HG02943 (cell line): ENCODE measurements around the gene BMP6.

Experiments
- ATAC-seq: cut with Tn5 transposase; IDR thresholded peaks from one replicate; pipeline ENCODE4 v1.9.1; 2021; ENCODE audit warnings: mild to moderate bottlenecking, low read depth, moderate library complexity; ENCODE audit not compliant: unreplicated experiment

The BMP6 gene

DNA sequence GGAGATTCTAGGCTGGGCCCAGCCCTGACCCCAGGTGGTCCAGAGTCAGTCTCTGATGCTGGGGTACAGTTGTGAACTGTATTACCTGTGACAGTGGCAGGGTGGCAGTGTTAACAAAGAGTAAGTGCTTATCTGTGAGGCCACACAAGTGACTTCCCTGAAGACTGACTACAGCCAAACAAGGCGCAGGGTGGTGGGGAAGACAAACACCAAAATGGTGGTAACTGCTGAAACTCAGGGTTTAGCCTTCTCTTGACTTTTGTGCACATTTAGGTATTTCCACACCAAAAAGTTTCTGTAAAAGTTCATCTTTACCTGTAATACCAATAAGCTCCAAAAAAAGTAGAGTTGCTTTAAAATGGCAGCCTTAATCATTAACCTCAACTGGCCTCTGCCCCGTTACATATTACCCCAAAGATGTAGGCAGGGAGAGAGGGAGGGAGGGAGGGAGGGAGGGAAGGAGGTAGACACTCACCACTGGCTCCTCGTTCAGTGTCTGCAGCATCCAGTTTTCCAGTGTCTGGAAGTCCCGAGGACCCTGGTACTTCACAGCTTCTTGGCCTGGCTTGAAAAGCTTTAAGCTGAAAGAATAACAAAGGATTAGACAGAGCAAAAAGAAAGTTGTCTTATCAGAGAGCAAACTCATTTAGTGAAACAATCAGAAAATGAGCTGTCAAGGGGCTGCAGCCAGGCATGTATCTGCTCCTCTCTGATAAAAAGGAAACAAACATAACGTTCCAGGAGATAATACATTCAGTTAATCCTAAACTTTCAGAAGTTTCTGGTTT is 173.4 kb downstream of the BMP6 start:
- ATAC-seq, result peak; percentile 45

DNA sequence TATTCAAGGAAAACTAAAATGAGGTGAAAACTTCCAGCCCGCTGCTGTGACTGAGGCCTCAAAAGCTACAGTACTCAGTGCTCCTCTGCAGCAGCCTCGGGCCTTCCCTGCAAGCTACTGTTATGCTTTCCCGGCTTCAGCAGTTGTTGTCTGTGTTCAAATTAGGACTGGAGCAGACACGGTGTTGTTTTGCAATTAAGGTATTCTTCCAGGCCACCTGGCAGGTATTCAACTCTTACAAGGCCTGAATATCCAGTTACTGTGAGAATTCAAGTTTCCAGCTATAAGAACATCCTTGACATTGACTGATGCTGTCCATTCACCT is 174.0 kb downstream of the BMP6 start:
- ATAC-seq, result no peak

DNA sequence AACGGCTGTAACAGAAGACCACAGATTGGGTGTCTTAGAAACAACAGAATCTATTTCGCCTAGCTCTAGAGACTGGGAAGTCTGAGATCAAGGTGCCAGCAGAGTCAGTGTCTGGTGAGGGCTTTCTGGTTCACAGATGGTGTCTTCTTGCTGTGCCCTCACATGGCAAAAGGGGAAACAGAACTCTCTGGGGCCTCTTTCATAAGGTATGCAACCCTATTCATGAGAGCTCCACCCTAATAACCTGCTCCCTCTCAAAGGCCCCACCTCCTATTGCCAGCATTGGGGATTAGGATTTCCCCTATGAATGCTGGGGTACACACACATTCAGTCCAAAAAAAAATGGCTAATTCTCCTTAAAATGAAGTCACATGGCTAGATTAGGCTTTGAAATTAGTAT is 174.7 kb downstream of the BMP6 start:
- ATAC-seq, result peak; percentile 62

DNA sequence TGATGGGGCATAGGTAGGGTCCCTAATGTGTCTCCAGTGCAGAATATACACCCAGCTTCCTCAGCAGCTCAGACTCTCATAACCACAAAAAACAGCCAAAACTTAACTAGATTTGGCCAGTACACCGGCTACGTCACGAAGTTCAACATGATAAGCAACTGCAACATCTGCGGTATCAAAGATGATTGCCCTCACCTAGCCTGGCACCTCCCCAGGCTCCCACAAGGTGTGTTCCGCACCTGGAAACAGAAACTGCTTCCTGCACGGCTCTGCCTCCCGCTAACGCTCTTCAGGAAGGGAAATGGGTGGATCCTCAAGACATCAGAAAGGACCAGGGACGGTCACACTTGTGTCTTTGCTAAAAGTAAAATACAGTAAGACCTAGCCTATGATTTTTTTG is 175.2 kb downstream of the BMP6 start:
- ATAC-seq, result no peak

DNA sequence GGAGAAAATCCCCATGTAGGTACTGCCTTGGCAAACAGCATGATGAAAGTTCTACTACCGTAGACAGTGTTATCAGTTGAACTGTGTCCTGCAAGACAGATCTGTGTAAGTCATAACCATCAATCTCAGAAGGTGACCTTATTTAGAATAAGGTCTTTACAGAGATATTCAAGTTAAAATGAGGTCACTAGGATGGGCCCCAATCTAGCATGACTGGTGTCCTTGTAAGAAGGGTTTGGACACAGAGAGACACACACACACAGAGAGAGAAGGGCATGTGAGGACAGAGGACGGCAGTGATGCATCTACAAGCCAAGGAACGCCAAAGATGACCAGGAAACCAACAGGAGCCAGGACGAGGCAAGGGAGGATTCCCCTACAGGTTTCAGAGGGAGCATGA is 175.9 kb downstream of the BMP6 start:
- ATAC-seq, result no peak

DNA sequence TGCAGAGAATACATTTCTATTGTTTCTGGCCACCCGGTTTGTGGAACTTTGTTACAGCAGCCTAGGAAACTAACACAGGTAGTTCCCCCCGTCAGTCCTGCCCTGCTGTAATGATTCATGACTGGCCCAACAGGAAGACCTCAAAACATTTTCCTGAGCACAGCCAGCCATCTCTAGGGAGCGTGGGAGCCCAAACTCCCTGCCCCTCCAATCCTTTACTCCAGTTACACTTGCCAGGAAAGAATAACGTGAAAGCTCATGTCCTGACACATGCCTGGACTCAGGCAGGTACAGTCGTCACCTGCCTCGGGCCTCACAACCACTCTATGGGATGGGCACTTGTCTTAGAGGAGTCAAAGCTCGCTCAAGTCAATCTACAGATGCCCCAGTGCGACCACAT is 176.3 kb downstream of the BMP6 start:
- ATAC-seq, result no peak

DNA sequence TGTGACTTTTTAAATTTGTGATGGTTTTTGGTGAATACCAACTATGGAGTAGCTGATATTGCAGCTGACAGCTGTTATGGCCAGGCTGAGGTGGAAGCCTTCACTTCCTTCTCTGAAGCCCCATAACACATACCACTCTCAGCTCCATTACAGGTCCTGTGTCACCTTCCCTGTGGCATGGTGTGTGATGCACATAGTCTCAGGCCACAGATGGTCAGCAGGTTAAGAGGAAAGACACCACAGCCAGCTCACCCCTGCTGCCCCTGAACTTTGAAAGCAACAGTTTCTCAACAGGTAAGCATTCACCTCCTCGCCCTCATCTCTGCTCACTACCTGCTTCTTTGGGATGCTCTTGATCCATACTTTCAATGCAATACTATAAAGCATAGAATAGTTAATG is 177.0 kb downstream of the BMP6 start:
- no peak for ATAC-seq

DNA sequence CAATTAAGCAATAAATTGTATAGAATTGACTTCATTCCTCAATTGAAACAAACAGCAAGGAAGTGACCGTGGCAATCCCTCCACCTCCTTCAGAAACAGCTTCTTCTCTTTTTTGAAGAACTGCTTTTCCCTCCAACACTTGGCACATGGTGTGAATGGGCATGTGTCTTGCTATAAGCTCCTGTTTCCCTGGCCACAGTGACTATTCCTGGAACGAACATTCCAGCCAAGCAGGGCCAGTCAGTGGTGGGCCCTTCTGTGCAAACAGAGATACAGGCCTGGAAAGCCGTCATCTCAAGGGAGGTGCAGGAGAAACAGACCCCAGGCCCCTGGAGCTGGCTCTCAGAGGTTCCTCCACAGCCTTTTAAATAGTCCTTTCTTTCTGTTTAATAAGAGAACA is 177.8 kb downstream of the BMP6 start:
- ATAC-seq, result no peak

DNA sequence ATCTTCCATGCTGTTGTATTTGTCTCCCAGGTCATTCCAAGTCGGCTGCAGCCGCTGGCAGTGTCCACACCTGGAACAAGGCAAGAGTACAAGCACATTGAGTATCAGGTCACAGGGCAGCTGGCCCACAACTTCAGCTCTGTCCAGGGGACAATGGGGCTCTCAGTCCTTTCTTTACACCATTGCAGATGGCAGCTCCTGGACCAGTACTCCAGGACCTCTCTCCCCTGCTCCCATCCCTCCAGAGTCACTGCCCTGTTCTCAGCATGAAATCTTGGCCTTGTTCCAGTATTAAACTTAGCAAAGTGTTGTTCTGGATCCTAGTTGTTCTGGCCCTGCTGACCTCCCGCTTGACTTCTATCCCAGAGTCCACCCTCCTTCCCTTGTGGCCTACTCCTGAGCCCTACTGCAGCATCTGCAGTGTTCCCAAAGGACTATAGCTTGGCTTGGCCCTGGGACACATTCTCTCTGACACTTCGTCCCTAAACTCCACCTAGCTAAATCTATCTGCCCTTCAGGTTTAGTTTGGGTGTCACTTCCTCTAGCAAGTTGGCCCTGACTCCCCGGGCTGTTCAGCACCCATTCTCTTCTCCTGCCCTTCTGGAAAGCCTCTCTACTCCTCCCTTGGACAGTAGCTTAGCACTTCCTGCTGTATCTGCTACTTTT is 178.9 kb downstream of the BMP6 start:
- ATAC-seq, result no peak

DNA sequence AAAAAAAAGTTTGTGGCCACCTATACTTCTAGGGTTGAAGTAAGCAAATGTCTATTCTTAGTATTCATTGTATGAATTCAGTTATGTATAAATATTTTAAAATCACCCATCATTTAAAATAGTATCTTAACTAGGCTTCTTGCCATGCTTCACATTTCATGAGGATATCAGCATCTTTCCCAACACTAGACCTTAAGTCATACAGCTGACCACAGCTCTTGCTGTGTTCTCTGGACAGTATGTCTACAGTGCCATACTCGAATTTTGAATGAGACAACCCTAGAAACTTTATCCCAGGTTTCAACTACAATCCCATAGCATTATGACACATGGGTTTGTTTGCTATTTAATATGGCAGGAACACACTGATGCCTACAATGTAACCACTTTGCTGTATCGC is 179.5 kb downstream of the BMP6 start:
- no peak for ATAC-seq

DNA sequence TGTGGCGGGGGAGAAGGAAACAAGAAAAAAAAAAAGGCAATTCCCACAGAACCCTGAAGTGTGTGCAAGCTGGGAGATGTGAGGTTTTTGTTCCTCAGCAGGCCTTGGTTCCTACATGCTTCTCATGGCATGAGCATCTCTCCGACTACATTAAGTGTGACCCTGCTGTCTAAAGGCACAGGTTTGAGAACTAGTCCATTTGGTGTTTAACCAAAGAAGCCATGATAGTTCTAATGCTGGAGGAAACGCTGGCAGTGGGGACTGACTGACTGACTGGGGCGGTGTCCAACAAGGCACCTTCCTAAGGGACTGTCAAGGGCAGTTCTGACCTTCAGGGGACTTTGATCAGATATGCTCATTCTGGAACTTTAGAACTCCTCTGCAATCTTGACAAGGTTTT is 180.8 kb downstream of the BMP6 start:
- ATAC-seq, result no peak

DNA sequence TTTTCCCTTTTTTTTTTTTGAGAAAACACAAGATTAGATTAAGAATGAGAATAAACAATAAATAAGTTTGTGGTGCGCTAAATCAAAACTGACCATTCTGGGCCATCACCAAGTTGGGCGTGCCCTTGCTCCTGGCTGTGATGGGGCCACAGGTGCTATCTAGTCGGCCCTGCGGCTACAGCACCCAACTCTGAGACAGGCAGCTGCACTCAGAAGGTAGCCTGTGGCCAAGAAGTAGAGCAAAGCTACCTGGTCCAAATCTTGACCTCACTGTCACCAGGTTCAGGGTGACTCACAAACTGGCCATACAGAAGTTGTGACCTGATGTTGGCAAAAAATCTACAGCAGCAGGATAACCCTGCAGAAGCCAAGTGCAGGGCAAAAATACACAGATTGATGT is 181.3 kb downstream of the BMP6 start:
- no peak for ATAC-seq

DNA sequence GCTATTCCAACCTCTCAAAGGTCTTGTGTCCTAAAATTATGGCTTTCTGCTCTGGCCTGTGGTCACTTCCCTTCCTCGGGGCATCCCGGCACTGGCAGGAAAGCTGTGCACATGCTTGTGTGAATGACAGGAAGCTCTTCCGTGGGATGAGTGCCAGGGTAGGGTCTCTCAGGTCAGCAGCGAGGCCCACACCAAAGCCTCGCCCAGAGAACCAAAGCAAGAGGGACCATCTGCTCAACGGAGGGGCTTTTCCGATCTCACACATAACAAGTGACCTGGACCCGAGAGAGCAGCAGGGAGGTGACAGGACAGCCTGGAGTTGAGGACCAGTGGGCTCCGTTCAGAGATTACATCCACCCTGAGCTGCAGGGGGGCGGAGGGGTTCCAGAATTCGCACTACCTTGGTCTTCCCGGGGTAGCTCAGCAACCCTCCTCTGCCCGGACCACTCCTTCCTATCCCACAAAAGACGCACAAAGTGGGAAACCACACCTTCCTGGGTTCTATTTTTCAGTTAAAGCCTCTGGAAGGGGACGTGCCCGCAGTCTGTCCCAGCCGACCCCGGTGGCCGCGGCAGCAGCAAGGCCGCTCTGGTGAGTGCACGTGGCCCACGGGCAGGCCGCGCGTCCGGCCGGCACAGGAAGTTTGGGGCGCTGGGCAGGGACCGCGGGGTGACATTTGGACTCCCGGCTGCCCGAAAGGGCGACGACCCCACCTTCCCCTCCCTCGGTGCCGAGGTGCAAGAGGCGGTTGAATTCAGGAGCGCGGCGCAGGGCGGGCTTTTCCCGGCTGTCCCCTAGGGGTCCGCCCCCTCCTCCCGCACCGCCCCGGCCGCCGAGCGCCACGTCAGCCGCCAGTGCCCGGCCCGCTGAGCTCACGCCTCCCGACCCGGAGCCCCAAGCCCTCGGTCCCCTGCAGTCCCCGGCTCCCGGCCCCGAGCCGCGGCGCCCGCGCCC is 183.7 kb downstream of the BMP6 start:
- ATAC-seq, result peak; percentile 40

DNA sequence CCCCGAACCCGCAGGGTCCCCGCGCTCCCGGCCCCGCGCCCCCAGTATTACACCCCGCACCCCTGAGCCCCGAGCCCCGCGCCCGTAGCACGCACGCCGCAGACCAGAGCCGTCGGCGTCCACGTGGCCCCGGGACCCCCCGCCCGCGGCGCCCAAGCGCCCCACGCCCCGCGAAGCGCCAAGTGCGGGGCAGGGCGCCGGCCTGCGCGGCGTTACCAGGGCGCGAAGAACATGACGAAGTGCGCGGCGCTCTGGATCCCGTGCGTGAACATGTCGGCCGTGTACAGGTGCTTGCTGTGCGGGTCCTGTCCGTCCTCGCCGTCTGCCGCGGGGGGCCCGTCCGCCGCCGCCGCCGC is 184.4 kb downstream of the BMP6 start:
- peak; percentile 11 for ATAC-seq

DNA sequence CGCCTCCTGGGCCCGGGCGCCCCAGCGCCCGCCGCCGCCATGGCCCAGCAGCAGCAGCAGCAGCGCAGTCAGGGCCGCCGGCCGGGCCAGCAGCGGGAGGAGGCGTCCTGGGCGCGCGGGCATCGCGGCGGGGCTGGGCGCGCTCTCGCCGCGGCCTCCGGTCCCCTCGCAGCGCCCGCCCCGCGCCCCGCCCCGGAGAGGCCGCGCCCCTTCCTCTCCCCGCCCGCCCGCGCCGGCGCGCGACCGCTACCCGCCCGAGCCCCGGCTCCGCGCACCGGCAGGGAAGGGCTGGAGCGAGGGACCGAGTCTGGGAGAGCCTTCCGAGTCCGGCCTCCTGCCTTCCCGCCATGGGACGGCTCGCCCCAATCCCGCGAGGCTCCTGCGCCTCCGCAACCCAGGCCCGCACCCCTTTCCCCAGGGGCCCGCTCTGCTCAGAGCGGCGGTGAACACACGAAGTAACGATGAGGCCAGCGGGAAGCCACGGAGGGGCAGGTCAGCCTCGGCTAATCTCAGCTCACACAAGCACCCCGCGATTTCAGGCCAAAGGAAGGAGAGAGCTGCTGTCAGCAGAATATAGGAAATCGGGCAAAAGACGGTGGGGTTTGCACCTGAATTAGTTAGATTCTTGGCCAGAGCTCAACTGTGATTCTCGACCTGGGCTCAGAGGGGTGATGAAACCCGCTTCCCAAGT is 184.9 kb downstream of the BMP6 start, which contains the start of gene TXNDC5:
TXNDC5 (minus strand) TSS at position 135 of the 691 bp plus-strand sequence; CDS start at position 123, 12 bp downstream.
- peak; percentile 54 for ATAC-seq

DNA sequence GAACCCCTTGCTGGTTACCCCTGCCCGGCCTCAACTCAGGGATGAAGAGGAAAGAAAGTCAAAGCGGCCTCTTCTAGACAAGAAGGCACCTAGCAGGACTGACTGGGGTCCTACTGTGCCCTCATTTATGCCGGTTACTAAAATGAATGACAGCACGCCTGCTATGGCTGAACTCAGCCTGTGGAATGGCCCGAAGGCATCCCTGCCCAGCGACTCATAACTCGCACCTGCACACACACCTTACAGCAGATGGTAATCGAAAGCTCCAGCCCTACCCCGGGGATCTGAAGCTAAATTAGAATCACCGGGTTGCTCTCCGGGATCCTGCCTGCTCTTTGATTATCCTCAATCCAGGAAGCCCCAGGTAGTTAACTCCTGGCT is 185.4 kb downstream of the BMP6 start:
- no peak for ATAC-seq

DNA sequence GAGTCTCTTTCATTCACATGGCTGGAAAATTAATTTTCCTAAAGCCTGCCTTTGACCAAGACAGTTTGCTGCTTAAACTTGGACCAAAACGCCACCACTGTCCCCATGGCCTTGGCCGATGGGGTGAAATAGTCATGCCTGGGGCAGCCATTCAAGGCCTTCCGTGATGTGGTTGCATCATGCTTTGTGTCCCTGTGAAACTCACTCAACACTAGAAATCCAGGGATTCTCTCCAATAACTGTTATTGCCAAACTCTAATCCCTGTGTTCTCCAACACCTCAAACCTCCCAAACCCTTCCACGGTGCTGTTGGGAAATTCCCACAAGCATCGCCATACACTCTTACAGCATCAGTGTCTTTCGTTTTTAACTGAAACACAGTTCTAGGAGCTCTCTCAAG is 186.1 kb downstream of the BMP6 start:
- ATAC-seq, result no peak

DNA sequence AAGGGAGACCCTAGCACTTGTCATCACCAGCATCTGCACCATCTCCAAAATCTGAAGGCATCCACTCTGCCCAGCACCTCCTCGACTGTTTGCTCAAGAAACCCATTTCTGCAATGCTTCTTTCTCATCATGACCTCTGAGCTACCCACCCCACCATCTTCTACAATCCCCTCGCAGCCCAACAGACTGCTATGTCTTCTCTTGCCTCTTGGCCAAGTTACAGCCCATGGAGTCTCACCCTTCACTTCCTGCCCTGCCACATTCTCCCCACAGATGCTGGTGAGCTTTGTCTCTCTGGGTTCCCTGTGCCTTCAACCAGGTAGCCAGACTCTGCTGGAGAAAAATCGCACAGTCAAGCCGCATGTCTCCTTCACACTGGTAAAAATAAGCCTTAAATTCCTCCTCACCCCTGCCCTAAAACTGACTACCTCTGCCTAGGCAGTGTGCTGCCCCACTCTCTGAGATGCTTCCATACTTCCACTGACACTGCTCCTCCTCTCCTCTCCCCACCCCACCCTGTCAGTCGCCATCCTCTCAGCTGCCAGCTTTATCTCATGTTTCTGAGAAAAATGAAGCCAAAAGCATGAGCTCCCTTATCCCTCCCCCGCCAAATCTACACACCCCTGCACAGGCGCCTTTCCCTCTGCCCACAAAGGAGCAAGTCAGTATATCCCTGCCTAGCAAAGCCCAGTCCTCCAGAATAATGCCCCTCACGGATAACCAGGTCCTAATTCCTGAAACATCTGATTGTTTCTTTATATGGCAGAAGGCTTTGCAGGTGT is 187.0 kb downstream of the BMP6 start:
- no peak for ATAC-seq

DNA sequence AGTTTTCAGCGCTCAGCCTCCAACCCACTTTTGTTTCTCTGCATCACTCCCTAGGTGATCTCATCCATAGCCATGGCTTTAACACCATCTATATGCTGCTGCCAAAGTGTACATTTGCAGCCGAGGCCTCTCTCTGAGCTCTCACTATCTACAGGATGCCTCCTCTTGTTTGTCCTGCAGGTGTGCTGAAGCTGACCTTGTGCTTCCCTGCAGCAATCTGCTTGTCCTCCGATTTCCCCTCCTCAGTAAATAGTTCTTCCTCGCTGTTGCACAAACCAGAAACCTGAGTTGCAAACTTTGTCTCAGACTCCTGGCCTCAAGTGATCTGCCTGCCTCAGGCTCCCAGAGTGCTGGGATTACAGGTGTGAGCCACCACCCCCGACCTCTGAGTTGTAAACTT is 188.4 kb downstream of the BMP6 start:
- ATAC-seq, result no peak
